Panc1 (cell line): ENCODE results near the gene ZP4.

ENCODE experiments used
- POLR2AphosphoS5 ChIP-seq: IDR thresholded peaks from 2 replicates; pipeline ENCODE4 v1.6.1; 2012; ENCODE audit warnings: mild to moderate bottlenecking, low read depth, low read length, moderate library complexity
- SIN3A ChIP-seq: IDR thresholded peaks from 2 replicates; pipeline ENCODE4 v1.6.1; 2012; ENCODE audit warnings: low read depth, mild to moderate bottlenecking, low read length, moderate library complexity, borderline replicate concordance; ENCODE audit not compliant: insufficient read depth
- TCF7L2 ChIP-seq: IDR thresholded peaks from 2 replicates; pipeline ENCODE4 v1.6.1; 2011; ENCODE audit warnings: mild to moderate bottlenecking, low read depth, low read length, inconsistent platforms
- TF ChIP-seq, protein P1 (sequence below): fragments of 450-650 bp; IDR thresholded peaks from 2 replicates; pipeline ENCODE4 v1.5.1; 2017; ENCODE audit warnings: mild to moderate bottlenecking
- TF ChIP-seq, protein P2 (sequence below), 2 experiments: IDR thresholded peaks; 2 replicates each; pipeline ENCODE4 v1.6.1; 2011 to 2012; ENCODE audit warnings: low read depth in 2 of 2, control low read depth in 1 of 2, low read length in 1 of 2, mild to moderate bottlenecking in 1 of 2, moderate library complexity in 1 of 2; ENCODE audit not compliant: insufficient read depth in 1 of 2

DNA sequence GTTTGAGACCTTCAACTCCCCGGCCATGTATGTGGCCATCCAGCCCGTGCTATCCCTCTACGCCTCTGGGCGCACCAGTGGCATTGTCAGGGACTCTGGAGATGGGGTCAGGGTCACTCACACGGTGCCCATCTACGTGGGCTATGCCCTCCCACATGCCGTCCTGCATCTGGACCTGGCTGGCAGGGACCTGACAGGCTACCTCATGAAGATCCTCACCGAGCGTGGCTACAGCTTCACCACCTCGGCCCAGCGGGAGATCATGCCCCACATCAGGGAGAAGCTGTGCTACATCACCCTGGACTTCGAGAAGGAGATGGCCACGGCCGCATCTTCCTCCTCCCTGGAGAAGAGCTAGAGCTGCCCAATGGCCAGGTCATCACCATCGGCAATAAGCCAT lies 36.5 kb upstream of the ZP4 start:
- TF ChIP-seq POLR2AphosphoS5: no peak
- TF ChIP-seq, protein P1, sequence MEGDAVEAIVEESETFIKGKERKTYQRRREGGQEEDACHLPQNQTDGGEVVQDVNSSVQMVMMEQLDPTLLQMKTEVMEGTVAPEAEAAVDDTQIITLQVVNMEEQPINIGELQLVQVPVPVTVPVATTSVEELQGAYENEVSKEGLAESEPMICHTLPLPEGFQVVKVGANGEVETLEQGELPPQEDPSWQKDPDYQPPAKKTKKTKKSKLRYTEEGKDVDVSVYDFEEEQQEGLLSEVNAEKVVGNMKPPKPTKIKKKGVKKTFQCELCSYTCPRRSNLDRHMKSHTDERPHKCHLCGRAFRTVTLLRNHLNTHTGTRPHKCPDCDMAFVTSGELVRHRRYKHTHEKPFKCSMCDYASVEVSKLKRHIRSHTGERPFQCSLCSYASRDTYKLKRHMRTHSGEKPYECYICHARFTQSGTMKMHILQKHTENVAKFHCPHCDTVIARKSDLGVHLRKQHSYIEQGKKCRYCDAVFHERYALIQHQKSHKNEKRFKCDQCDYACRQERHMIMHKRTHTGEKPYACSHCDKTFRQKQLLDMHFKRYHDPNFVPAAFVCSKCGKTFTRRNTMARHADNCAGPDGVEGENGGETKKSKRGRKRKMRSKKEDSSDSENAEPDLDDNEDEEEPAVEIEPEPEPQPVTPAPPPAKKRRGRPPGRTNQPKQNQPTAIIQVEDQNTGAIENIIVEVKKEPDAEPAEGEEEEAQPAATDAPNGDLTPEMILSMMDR: no peak
- TF ChIP-seq, protein P2, sequence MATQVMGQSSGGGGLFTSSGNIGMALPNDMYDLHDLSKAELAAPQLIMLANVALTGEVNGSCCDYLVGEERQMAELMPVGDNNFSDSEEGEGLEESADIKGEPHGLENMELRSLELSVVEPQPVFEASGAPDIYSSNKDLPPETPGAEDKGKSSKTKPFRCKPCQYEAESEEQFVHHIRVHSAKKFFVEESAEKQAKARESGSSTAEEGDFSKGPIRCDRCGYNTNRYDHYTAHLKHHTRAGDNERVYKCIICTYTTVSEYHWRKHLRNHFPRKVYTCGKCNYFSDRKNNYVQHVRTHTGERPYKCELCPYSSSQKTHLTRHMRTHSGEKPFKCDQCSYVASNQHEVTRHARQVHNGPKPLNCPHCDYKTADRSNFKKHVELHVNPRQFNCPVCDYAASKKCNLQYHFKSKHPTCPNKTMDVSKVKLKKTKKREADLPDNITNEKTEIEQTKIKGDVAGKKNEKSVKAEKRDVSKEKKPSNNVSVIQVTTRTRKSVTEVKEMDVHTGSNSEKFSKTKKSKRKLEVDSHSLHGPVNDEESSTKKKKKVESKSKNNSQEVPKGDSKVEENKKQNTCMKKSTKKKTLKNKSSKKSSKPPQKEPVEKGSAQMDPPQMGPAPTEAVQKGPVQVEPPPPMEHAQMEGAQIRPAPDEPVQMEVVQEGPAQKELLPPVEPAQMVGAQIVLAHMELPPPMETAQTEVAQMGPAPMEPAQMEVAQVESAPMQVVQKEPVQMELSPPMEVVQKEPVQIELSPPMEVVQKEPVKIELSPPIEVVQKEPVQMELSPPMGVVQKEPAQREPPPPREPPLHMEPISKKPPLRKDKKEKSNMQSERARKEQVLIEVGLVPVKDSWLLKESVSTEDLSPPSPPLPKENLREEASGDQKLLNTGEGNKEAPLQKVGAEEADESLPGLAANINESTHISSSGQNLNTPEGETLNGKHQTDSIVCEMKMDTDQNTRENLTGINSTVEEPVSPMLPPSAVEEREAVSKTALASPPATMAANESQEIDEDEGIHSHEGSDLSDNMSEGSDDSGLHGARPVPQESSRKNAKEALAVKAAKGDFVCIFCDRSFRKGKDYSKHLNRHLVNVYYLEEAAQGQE (IDR thresholded peaks at IDR 0.05; ENCODE audit: insufficient read depth in 1 of 2, low read depth in 2 of 2, low read length in 1 of 2): no peak
- no peak for TF ChIP-seq SIN3A
- TF ChIP-seq TCF7L2: no peak
